A673 (cell line): Measurements from ENCODE around the gene SLC43A3. TPM values are rescaled to one million over a fixed set of nuclear protein-coding genes. Genes with fewer than 3 reads are reported as not detected.

Experiments used
- BruUV-seq: library from RNA; stranded (reverse); fragments of 400-500 nt; replicated peaks from 2 replicates; lab custom pipeline; 2021; lab: Mats Ljungman, UMichigan
- CTCF ChIA-PET: fragments of 300-600 bp; sonication (Branson Sonifier 250); formaldehyde crosslinking; loops from one replicate; lab custom pipeline; 2022; ENCODE audit warnings: antibody characterized with exemption; lab: Charles Lee
- POLR2A ChIA-PET: fragments of 300-600 bp; sonication (Branson Sonifier 250); formaldehyde crosslinking; loops from one replicate; lab custom pipeline; 2022; ENCODE audit warnings: antibody characterized with exemption; ENCODE audit not compliant: low non-redundant PET; lab: Charles Lee
- DNase-seq: peaks from one replicate; pipeline ENCODE4 v3.0.0-alpha.2; 2015; ENCODE audit warnings: low spot score
- H3K27ac ChIP-seq: fragments of 200-600 bp; sonication (generic); 2 replicates; pipeline ENCODE4 v1.5.1; 2016; ENCODE audit warnings: mixed run types, low read depth, mild to moderate bottlenecking, mixed read lengths, antibody characterized with exemption, low read length; ENCODE audit not compliant: poor library complexity, severe bottlenecking
- H3K27me3 ChIP-seq: fragments of 200-600 bp; sonication (generic); replicated peaks from 2 replicates; pipeline ENCODE4 v1.6.1; 2017; ENCODE audit warnings: mixed run types, low read depth, mild to moderate bottlenecking, mixed read lengths, antibody characterized with exemption, low read length; ENCODE audit not compliant: insufficient read depth, poor library complexity
- H3K36me3 ChIP-seq: fragments of 200-600 bp; sonication (generic); 2 replicates; pipeline ENCODE4 v1.6.1; 2016; ENCODE audit warnings: mixed run types, mild to moderate bottlenecking, mixed read lengths, antibody characterized with exemption, low read length; ENCODE audit not compliant: insufficient read depth, poor library complexity, severe bottlenecking
- H3K4me1 ChIP-seq: fragments of 200-600 bp; sonication (generic); 2 replicates; pipeline ENCODE4 v1.6.1; 2017; ENCODE audit warnings: mixed run types, mild to moderate bottlenecking, mixed read lengths, antibody characterized with exemption, low read length; ENCODE audit not compliant: insufficient read depth, poor library complexity, severe bottlenecking
- H3K4me3 ChIP-seq: fragments of 200-600 bp; sonication (generic); 2 replicates; pipeline ENCODE4 v1.5.1; 2016; ENCODE audit warnings: low read depth, mixed run types, mild to moderate bottlenecking, mixed read lengths, low read length; ENCODE audit not compliant: poor library complexity, severe bottlenecking
- H3K9me3 ChIP-seq: fragments of 200-600 bp; sonication (generic); 2 replicates; pipeline ENCODE4 v1.6.1; 2016; ENCODE audit warnings: mixed run types, low read depth, mild to moderate bottlenecking, mixed read lengths, antibody characterized with exemption, low read length; ENCODE audit not compliant: poor library complexity, severe bottlenecking
- CTCF ChIP-seq: fragments of 300-800, 200-600 bp; sonication (generic); conservative IDR thresholded peaks from 2 replicates; pipeline ENCODE4 v1.5.1; 2017; ENCODE audit warnings: low read depth, mild to moderate bottlenecking, antibody characterized with exemption, low read length, moderate library complexity, mixed read lengths
- EZH2 ChIP-seq: fragments of 200-600 bp; sonication (generic); IDR thresholded peaks from 2 replicates; pipeline ENCODE4 v1.6.1; 2017; ENCODE audit warnings: borderline replicate concordance, low read depth, mild to moderate bottlenecking, mixed read lengths, antibody characterized with exemption, low read length; ENCODE audit not compliant: poor library complexity, severe bottlenecking
- intact Hi-C: fragments of 100-400 bp; cut with micrococcal nuclease; formaldehyde crosslinking; loops from one replicate; pipeline ENCODE4 v1.10.0; 2022; ENCODE audit not compliant: unreplicated experiment
- total RNA-seq: library from RNA; stranded (reverse); gene quantifications from 2 replicates; pipeline ENCODE4 v1.2.3, GENCODE V29; 2021

Gene SLC43A3
- total RNA-seq, 1 experiment from 2014 or later, result 142 TPM

GRCh38 chr11:57436031-57436430 is 9.1 kb upstream of the SLC43A3 start:
- CTCF ChIA-PET, result no interaction called here
- no TSS peak for BruUV-seq
- POLR2A ChIA-PET, result no interaction called here

GRCh38 chr11:57434640-57435546 is 8.0 kb upstream of the SLC43A3 start:
- Histone ChIP-seq H3K4me3 (no peak overlapping the region), H3K27me3 (no peaks in the 10 kb centered on the region), H3K9me3 (no peaks in the 10 kb centered on the region), H3K4me1 (no peaks in the 10 kb centered on the region), H3K27ac (no peak overlapping the region), H3K36me3 (no peaks in the 10 kb centered on the region)
- TF ChIP-seq CTCF, result no peak
- no peak for TF ChIP-seq EZH2
- BruUV-seq, result no TSS peak
- intact Hi-C loops, result no loop called here
- DNase-seq, result no peak
- ChIA-PET POLR2A (no interaction called here), CTCF (no interaction called here)

More at GRCh38 chr11:57436031-57436430, 9.1 kb upstream of the SLC43A3 start:
- H3K27me3 ChIP-seq, result no peaks in the 10 kb centered on the region
- no peak overlapping the region for H3K27ac ChIP-seq
- H3K9me3 ChIP-seq, result no peaks in the 10 kb centered on the region
- TF ChIP-seq CTCF (no peak), EZH2 (no peak)
- DNase-seq, result no peak
- H3K36me3 ChIP-seq, result no peaks in the 10 kb centered on the region
- no peaks in the 10 kb centered on the region for H3K4me1 ChIP-seq
- intact Hi-C loops, result no loop called here
- no peak overlapping the region for H3K4me3 ChIP-seq

GRCh38 chr11:57432714-57433163 is 5.8 kb upstream of the SLC43A3 start:
- CTCF ChIA-PET, result no interaction called here

More at GRCh38 chr11:57432714-57433163, 5.8 kb upstream of the SLC43A3 start:
- no peak for TF ChIP-seq CTCF
- no peak for TF ChIP-seq EZH2
- POLR2A ChIA-PET, result no interaction called here
- DNase-seq, result no peak
- H3K27ac ChIP-seq, result no peak overlapping the region
- no peaks in the 10 kb centered on the region for H3K36me3 ChIP-seq
- H3K4me1 ChIP-seq, result no peaks in the 10 kb centered on the region
- H3K4me3 ChIP-seq, result no peak overlapping the region
- no peaks in the 10 kb centered on the region for H3K27me3 ChIP-seq
- no TSS peak for BruUV-seq
- H3K9me3 ChIP-seq, result no peaks in the 10 kb centered on the region
- intact Hi-C loops, result no loop called here
